MM.1S (cell line): ENCODE results near the gene ARHGDIB.

ENCODE experiments used
- DNase-seq: peaks from one replicate; pipeline ENCODE4 v3.0.0-alpha.2; 2015
- H2AFZ ChIP-seq: fragments of 300-600 bp; sonication (generic); 2 replicates; pipeline ENCODE4 v1.6.0; 2016; ENCODE audit warnings: antibody characterized with exemption, low read length
- H3F3A ChIP-seq: fragments of 300-600 bp; sonication (generic); 2 replicates; pipeline ENCODE4 v1.6.1; 2016; ENCODE audit warnings: mild to moderate bottlenecking, antibody characterized with exemption, low read length, moderate library complexity, mixed read lengths; ENCODE audit not compliant: insufficient read depth
- H3K27ac ChIP-seq: fragments of 300-600 bp; sonication (generic); 2 replicates; pipeline ENCODE4 v1.5.1; 2016; ENCODE audit warnings: mild to moderate bottlenecking, low read length
- H3K27me3 ChIP-seq: fragments of 300-600 bp; sonication (generic); replicated peaks from 2 replicates; pipeline ENCODE4 v1.6.0; 2016; ENCODE audit warnings: low read length; ENCODE audit not compliant: insufficient read depth
- H3K36me3 ChIP-seq: fragments of 300-600 bp; sonication (generic); replicated peaks from 2 replicates; pipeline ENCODE4 v1.6.1; 2016; ENCODE audit warnings: mild to moderate bottlenecking, low read length, mixed read lengths; ENCODE audit not compliant: insufficient read depth
- H3K4me1 ChIP-seq: fragments of 300-600 bp; sonication (generic); 2 replicates; pipeline ENCODE4 v1.6.1; 2016; ENCODE audit warnings: low read length, mixed read lengths
- H3K4me2 ChIP-seq: fragments of 300-600 bp; sonication (generic); 2 replicates; pipeline ENCODE4 v1.6.0; 2016; ENCODE audit warnings: low read depth, low read length
- H3K4me3 ChIP-seq: fragments of 300-600 bp; sonication (generic); 2 replicates; pipeline ENCODE4 v1.5.1; 2016; ENCODE audit warnings: low read length, mixed read lengths
- H3K79me2 ChIP-seq: fragments of 300-600 bp; sonication (generic); 2 replicates; pipeline ENCODE4 v1.6.1; 2016; ENCODE audit warnings: mixed run types, low read length, mixed read lengths
- H3K9ac ChIP-seq: fragments of 300-600 bp; sonication (generic); 2 replicates; pipeline ENCODE4 v1.6.1; 2016; ENCODE audit warnings: low read length, mixed read lengths
- H3K9me2 ChIP-seq: fragments of 300-600 bp; sonication (generic); replicated peaks from 2 replicates; pipeline ENCODE4 v1.6.1; 2016; ENCODE audit warnings: mild to moderate bottlenecking, low read length, mixed read lengths; ENCODE audit not compliant: insufficient read depth
- H3K9me3 ChIP-seq: fragments of 300-600 bp; sonication (generic); replicated peaks from 2 replicates; pipeline ENCODE4 v1.6.1; 2016; ENCODE audit warnings: mild to moderate bottlenecking, low read length, mixed read lengths; ENCODE audit not compliant: insufficient read depth
- H4K20me1 ChIP-seq: fragments of 300-600 bp; sonication (generic); 2 replicates; pipeline ENCODE4 v1.6.1; 2016; ENCODE audit warnings: mild to moderate bottlenecking, low read length, moderate library complexity, mixed read lengths; ENCODE audit not compliant: insufficient read depth
- EZH2 ChIP-seq: fragments of 300-600 bp; sonication (generic); optimal IDR thresholded peaks from 2 replicates; pipeline ENCODE3; 2017; ENCODE audit warnings: low read depth, mild to moderate bottlenecking, antibody characterized with exemption, low read length, mixed read lengths
- EZH2phosphoT487 ChIP-seq: fragments of 300-600 bp; sonication (generic); IDR thresholded peaks from 2 replicates; pipeline ENCODE4 v1.6.1; 2018; ENCODE audit warnings: antibody characterized with exemption, low read length
- TF ChIP-seq, protein P1 (sequence below): fragments of 300-600 bp; sonication (generic); IDR thresholded peaks from 2 replicates; pipeline ENCODE4 v1.5.1; 2016; ENCODE audit warnings: antibody characterized with exemption, low read length, mixed read lengths

The ARHGDIB gene

DNA sequence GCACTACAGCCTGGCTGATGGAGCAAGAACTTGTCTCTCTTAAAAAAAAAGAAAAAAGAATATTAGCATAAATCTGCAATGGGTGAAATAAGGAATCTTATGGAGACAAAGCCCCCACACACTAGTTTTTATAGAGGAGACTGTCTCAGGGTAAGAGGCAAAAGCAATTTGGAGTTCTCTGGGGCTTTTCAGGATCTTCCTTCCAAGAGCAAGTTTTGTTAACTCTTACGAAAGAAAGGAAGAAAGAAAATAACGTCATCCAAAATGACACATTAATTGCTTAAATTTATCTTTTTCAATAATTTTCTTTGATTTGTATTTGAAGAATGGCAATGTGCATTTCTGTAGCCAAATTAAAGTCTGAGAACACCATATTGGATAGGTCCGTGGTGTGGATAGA lies 15.3 kb upstream of the ARHGDIB start:
- Histone ChIP-seq H2AFZ (no peak overlapping the region), H3K79me2 (no peaks in the 10 kb centered on the region), H3K4me1 (0 out of 2 replicates have a peak, but pooled peaks cover 5% of the 10 kb centered on the region), H3K9ac (no peak overlapping the region), H3F3A (no peaks in the 10 kb centered on the region), H3K27ac (no peak overlapping the region), H3K4me2 (no peak overlapping the region), H3K36me3 (no peaks in the 10 kb centered on the region), H4K20me1 (no peaks in the 10 kb centered on the region), H3K9me2 (no peaks in the 10 kb centered on the region), H3K9me3 (no peaks in the 10 kb centered on the region), H3K4me3 (no peak overlapping the region), H3K27me3 (no peaks in the 10 kb centered on the region)
- TF ChIP-seq EZH2phosphoT487 (no peak), EZH2 (no peak)
- TF ChIP-seq, protein P1, sequence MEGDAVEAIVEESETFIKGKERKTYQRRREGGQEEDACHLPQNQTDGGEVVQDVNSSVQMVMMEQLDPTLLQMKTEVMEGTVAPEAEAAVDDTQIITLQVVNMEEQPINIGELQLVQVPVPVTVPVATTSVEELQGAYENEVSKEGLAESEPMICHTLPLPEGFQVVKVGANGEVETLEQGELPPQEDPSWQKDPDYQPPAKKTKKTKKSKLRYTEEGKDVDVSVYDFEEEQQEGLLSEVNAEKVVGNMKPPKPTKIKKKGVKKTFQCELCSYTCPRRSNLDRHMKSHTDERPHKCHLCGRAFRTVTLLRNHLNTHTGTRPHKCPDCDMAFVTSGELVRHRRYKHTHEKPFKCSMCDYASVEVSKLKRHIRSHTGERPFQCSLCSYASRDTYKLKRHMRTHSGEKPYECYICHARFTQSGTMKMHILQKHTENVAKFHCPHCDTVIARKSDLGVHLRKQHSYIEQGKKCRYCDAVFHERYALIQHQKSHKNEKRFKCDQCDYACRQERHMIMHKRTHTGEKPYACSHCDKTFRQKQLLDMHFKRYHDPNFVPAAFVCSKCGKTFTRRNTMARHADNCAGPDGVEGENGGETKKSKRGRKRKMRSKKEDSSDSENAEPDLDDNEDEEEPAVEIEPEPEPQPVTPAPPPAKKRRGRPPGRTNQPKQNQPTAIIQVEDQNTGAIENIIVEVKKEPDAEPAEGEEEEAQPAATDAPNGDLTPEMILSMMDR = no peak
- no peak for DNase-seq

DNA sequence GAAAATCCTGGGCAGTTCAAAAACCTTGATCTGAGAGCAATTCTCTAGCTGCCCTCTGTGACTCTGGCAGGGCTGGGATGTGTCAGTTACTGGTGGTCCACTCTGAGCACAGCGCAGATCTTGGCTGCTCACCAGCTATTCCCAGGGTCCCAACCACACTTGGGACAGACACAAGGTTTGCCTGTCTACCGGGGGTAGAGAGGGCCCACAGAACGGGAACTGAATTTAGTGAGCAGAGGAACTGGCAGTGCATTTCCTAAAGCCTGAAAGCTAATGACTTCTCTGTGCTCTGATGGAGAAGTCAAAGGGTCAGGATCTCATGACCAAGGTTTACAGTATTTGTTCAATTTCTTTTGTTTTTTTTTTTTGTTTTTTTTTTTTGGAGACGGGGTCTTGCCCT lies 14.1 kb upstream of the ARHGDIB start:
- no peak for TF ChIP-seq EZH2
- no peak for TF ChIP-seq EZH2phosphoT487
- TF ChIP-seq, protein P1 = no peak

DNA sequence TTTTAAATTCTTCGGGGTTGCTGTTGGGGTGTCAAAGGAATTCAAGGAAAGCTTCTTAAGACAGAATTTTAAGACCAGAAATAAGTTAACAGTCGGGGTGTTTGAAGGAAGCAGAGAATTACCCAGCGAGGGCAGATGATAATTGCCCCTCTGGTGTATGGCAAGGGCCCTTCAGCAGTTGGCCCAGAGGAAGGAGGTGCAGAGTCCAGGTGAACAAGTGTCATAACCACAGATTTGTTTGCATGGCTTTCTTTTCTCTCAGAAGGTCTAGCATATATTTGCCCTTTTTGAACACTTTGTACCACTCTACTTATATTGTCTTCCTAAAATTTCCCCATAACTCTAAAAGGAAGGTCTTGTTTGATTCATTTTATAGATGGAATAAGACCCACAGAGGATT lies 13.2 kb upstream of the ARHGDIB start:
- H3K79me2 ChIP-seq = no peaks in the 10 kb centered on the region
- no peak overlapping the region for H3K27ac ChIP-seq
- no peaks in the 10 kb centered on the region for H3K36me3 ChIP-seq
- H3K9me2 ChIP-seq = no peaks in the 10 kb centered on the region
- no peaks in the 10 kb centered on the region for H3K27me3 ChIP-seq
- no peaks in the 10 kb centered on the region for H4K20me1 ChIP-seq
- 0 out of 2 replicates have a peak, but pooled peaks cover 5% of the 10 kb centered on the region for H3K4me1 ChIP-seq
- no peak overlapping the region for H3K4me2 ChIP-seq
- H2AFZ ChIP-seq = no peak overlapping the region
- no peaks in the 10 kb centered on the region for H3K9me3 ChIP-seq
- H3K9ac ChIP-seq = no peak overlapping the region
- no peak for DNase-seq
- no peak for TF ChIP-seq EZH2phosphoT487
- no peak for TF ChIP-seq EZH2
- TF ChIP-seq, protein P1 = no peak
- H3F3A ChIP-seq = no peaks in the 10 kb centered on the region
- no peak overlapping the region for H3K4me3 ChIP-seq

More for the DNA sequence above, 14.1 kb upstream of the ARHGDIB start:
- Histone ChIP-seq H2AFZ (no peak overlapping the region), H3K9ac (no peak overlapping the region), H3K4me1 (0 out of 2 replicates have a peak, but pooled peaks cover 5% of the 10 kb centered on the region), H3F3A (no peaks in the 10 kb centered on the region), H3K4me2 (no peak overlapping the region), H3K36me3 (no peaks in the 10 kb centered on the region), H3K27me3 (no peaks in the 10 kb centered on the region), H3K9me3 (no peaks in the 10 kb centered on the region), H3K4me3 (no peak overlapping the region), H4K20me1 (no peaks in the 10 kb centered on the region), H3K79me2 (no peaks in the 10 kb centered on the region), H3K27ac (no peak overlapping the region), H3K9me2 (no peaks in the 10 kb centered on the region)
- no peak for DNase-seq
